ENCODE results near the gene CELSR3.
A peak's percentile ranks its signal among the peaks of the same experiment; 100 is the strongest.

CELSR3 gene, protein sequence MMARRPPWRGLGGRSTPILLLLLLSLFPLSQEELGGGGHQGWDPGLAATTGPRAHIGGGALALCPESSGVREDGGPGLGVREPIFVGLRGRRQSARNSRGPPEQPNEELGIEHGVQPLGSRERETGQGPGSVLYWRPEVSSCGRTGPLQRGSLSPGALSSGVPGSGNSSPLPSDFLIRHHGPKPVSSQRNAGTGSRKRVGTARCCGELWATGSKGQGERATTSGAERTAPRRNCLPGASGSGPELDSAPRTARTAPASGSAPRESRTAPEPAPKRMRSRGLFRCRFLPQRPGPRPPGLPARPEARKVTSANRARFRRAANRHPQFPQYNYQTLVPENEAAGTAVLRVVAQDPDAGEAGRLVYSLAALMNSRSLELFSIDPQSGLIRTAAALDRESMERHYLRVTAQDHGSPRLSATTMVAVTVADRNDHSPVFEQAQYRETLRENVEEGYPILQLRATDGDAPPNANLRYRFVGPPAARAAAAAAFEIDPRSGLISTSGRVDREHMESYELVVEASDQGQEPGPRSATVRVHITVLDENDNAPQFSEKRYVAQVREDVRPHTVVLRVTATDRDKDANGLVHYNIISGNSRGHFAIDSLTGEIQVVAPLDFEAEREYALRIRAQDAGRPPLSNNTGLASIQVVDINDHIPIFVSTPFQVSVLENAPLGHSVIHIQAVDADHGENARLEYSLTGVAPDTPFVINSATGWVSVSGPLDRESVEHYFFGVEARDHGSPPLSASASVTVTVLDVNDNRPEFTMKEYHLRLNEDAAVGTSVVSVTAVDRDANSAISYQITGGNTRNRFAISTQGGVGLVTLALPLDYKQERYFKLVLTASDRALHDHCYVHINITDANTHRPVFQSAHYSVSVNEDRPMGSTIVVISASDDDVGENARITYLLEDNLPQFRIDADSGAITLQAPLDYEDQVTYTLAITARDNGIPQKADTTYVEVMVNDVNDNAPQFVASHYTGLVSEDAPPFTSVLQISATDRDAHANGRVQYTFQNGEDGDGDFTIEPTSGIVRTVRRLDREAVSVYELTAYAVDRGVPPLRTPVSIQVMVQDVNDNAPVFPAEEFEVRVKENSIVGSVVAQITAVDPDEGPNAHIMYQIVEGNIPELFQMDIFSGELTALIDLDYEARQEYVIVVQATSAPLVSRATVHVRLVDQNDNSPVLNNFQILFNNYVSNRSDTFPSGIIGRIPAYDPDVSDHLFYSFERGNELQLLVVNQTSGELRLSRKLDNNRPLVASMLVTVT (N-terminal part only)

DNA sequence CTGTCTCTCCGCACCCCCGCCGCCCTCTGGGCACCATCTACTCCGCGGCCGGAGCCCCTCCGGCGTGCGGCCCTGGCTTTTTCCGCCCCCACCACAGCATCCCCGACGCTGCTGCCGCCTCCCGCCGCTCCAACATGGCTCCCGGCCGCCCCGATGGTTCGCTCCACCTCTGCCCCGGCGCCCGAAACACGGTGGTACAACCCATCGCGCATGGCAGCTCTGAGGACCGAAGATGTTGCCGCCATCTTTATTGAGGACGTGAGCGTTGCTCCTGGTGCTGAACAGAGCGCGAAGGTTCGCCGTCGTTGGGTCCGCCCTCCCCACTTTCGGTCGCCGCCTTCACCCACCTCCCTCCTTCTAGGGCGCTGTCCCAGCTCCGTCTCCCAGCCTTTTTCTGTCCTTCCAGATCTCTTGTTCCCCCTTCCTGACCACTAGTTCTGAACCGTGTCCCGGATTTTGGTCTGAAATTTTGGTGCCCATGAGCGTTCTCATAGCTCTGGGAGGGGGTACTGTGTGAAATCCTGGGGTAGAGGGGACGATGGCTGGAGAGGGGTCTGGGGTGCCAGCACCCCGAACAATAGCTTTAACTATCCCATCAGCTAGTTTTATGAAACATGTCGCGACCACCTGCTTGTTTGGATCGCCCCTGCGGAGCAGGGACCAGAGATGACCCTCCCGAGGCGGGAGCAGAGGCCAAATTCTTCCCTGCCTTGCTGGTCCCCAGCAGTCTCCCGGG is at the start of gene CELSR3:
Gene CELSR3 (minus strand): TSS at position 134 of the 736 bp plus-strand sequence. CDS start 252 bp downstream, outside the sequence.
- DNase-seq (ENCODE audit: low spot score), result peak; percentile 42

DNA sequence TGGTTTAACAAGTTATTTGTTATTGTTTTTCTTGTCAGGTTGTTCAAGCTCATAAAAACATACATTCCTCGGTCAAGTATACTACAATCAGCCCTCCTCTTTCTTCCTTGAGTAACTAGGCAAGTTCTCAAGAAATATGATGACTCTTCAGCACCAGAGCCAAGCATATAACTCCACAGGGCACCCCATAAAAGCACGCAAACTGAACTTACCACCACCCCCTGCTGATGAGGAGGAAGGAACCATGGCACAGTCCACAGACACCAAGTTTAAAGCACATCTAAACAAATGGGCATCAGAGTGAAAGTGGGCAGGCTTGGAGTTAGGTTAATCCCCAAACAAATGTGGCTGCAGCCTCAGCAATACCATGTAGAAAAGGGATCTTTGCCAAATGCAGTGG is 49.0 kb upstream of the CELSR3 start:
- DNase-seq (ENCODE audit: low spot score), result no peak

DNA sequence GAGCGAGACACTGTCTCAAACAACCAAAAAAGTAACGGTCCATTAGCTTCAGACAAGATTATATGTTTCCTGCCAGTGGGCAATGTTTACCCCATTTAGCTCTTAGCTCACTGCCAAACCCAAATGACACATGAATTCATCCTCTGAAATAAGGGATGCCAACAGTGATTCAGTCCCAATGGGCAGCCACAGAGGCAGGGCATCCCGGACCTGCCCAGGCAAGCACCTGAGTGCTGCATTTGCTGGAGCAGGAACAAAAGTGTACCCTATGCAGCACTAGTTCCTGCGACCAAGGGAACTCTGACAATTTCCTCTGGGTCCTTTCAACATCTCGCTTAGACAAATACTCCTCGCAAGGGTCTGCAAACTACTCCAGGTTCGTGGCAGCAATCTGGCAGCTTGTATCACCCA is 46.4 kb upstream of the CELSR3 start:
- DNase-seq (ENCODE audit: low spot score), result no peak

DNA sequence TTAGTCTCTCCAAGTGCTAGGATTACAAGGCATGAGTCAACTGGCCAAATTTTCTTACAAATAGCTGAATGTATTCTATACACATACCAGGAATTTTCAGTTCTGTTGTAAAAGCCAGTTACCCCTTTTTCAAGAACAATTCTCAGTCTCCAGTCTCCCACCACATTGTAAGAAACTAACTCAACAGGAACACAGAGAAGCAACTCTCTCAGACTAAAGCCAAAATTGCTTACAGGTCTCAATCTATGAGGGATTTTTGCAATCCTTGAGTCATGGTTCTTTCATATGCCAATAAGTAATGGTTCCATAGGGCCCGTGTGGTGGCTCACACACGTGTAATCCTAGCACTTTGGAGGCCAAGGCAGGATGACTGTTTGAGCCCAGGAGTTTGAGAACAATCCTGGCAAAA is 45.8 kb upstream of the CELSR3 start:
- DNase-seq (ENCODE audit: low spot score), result no peak

DNA sequence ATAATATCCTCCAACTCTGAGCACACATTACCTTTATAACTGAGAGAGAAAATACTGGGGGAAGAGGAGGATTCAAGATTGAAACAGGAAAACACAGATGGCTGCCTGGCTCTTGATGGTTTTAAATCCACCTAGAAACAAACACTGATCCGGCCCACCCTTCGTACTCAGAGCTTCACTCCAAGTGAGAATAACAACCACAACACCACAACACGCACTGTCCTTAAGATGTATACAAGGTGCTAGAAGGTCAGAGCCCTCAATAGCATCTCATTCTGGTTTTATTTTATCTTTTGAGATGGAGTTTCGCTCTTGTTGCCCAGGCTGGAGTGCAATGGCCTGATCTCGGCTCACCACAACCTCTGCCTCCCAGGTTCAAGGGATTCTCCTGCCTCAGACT is 44.5 kb upstream of the CELSR3 start:
- no peak for DNase-seq (ENCODE audit: low spot score)

DNA sequence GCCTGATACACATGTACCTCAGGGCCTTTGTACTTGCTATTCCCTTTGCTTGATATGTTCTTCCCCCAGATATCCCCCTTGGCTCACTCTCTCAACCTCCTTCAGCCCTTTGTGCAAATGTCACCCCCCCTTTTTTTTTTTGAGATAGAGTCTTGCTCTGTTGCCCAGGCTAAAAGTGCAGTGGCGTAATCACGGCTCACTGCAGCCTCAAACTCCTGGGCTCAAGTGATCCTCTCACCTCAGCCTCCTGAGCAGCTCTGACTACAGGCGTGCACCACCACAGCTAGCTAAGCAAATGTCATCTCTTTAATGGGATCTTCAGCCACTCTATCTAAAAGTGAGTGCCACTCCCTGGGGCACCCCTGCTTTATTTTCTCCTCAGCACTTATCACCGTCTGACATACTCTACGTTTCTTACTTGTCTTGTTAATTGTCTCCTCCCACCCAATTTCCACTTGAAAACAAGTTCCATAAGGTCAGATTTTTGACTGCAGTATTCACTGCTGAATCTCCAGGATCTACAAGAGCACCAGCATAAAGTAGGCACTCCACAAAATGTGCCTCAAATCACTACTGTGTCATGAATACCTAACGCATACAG is 39.7 kb upstream of the CELSR3 start:
- DNase-seq (ENCODE audit: low spot score), result no peak

DNA sequence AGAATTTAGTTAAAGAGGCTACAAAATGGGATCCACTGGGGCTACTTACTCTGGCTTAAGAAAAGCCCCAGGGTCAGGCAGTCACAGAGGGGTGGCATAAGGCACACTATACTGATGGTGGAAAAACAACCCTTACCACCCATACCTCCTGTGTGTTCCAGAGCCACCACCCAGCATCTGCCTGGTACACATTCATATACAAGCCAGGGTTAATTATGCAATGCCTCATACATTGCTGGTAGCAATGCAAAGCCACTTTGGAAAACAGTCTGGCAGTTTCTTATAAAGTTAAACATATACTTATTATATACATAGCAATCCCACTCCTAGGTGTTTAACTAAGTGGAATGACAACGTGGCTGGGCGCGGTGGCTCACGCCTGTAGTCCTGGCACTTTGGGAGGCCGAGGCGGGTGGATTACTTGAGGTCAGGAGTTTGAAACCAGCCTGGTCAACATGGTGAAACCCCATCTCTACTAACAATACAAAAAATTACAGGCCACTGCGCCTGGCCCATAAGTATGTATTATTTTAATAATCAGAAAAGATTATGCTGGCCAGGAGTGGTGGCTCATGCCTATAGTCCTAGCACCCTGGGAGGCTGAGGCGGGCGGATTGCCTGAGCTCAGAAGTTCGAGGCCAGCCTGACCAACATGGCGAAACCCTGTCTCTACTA is 38.2 kb upstream of the CELSR3 start:
- no peak for DNase-seq (ENCODE audit: low spot score)

DNA sequence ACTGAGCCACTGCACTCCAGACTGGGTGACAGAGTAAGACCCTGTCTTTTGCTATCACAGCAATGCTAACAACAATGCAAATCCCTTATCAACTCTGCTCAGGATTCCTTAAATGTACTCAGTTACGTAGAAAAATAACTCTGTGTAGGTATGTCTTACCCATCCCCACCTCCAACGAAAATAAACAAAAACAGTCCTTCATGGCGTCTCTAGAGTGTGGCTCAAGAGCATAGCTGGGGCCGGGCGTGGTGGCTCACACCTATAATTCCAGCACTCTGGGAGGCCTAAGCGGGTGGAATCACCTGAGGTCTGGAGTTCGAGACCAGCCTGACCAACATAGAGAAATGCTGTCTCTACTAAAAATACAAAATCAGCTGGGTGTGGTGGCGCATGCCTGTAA is 36.2 kb upstream of the CELSR3 start:
- DNase-seq (ENCODE audit: low spot score), result no peak

DNA sequence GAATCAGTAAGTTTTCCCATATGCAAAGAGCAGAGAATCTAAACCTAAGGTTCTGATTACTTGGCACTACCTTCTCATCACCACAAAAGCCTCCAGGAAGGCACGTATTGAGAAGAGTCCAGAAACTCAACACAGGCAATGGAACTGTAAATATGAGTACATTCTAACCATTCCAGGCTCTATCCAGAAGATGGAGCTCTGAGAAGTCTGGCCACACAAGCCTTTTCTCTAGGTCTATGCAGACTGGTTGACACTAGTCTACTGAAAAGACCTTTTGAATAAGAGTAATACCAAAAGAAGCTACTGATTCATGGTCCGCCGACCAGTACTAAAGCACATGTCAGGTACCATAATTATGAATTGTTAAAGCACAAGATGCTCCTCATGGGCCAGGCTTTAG is 35.3 kb upstream of the CELSR3 start:
- no peak for DNase-seq (ENCODE audit: low spot score)

DNA sequence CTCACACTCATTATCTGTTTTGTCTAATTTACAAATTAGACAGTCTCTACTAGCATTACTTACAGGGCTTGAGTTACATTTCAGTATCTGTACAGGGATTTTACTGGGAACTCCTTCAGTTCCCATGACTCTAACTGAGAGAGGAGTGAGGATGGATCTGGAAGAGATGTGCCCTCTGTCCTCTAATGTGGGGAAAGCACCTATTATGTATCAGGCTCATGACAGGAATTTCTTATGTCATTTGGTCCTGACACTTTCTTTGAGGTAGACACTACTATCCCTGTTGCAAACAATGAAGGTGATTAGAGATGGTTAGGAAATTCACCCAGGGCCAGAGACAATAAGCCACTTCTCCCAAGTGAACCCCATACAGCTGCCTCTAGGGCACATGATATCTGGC is 33.9 kb upstream of the CELSR3 start:
- no peak for DNase-seq (ENCODE audit: low spot score)

DNA sequence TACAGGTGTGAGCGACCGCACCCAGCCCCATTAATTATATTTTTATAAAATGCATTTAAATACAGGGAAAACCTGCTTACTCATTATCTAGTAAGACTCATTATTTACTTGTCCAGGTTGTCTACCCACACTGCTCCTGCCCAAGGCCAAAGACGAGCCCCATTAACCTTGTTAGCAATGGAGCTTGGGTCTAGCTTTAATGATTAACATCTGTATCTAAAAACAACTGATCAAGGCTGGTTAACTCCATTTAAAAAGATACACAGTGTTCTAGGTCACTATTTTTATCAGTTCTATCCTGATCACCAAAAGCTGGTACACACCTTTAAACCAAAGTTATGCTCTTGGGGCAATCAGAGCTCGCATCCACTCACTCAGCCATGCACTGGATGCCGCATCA is 33.5 kb upstream of the CELSR3 start:
- no peak for DNase-seq (ENCODE audit: low spot score)

DNA sequence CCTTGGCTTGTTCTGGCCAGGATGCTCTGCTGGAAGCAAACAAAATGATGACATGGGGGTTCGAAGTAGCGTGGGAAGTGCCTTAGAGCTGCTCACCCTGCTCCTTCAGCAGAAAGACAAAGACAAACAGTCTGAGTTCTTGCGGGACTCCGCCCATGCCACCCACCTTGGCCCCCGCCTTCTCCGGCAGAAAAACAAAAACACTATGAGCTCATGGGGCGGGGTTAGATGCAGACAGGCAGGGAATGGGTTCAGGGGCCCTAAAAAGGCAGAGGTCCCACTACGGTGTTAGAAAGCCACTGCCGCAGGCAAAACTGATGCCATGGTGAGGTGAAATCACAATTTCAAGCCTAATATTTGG is 32.7 kb upstream of the CELSR3 start:
- no peak for DNase-seq (ENCODE audit: low spot score)

DNA sequence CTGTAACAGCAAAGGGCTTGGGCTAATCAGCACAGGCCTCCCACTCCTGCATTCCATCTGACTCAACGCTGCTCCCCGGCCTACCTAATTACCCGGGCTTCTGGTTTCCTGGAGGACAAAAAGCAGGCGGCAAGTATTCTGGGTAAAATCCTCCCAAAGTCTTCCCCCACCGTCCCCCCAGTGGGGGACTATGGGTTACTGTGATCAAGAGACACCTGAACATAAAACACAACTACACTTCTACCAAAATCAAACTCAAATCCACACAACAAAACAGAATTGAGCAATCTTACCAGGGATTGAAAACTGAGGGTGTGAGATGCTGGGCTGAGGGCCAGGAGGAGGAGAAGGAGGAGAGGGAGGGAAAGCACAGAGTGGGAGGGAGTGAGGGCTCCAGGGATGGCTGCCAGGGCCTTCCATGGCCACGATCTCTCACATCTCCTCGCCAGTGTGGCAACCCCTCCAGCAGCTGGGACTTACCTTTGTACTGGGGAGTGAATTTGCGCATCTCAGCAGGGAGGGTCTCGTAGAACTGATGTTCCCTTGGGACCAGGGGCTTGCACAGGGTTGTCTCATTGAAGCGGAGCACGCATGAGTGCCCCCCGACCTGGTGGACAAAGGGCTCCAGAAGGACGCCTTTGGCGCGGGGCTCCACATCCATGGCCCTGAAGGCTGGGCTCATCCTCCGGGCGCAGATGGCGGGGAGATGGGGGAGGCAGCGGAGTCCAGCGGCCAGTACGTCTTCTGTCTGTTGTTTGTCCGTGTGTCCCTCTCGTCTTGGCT is 32.1 kb upstream of the CELSR3 start:
- DNase-seq (ENCODE audit: low spot score), result no peak

DNA sequence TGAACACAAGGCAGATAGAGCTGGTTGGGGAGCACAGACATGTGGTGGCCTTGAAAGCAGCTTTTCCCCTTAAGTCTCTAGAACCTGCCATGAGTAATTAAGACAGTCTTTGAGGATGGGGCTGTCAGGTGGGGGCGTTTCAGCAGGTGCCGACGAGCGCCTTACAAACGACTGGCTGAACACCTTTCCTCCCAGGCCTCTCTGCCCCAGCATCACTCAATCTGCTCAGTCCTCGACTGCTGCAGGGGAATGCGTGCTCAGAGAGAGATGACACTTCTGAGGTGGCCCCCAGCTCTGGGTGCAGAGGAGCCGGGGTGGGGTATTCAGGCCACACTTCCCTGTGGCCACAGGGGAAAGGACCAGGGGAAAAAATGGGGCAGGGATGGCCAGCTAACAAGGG is 31.1 kb upstream of the CELSR3 start:
- DNase-seq (ENCODE audit: low spot score), result no peak

DNA sequence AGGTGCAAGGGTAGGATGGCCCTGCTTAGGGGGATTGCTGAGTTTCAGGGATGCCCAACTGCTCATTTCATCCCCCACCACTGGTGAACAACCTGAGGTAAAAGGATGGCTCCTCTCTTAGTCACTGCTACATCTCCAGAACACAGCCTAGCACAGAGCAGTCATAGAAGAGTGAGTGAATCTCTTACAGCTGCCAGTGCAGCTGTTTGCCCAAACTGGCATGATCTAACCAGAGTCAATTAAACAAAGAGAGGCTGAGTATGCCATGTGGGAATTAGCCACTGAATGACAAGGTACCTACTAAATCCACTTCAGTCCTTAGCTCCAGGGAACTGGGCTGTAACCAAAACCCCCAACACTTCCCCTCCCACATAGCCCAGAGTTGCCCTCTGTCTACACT is 29.9 kb upstream of the CELSR3 start:
- no peak for DNase-seq (ENCODE audit: low spot score)

DNA sequence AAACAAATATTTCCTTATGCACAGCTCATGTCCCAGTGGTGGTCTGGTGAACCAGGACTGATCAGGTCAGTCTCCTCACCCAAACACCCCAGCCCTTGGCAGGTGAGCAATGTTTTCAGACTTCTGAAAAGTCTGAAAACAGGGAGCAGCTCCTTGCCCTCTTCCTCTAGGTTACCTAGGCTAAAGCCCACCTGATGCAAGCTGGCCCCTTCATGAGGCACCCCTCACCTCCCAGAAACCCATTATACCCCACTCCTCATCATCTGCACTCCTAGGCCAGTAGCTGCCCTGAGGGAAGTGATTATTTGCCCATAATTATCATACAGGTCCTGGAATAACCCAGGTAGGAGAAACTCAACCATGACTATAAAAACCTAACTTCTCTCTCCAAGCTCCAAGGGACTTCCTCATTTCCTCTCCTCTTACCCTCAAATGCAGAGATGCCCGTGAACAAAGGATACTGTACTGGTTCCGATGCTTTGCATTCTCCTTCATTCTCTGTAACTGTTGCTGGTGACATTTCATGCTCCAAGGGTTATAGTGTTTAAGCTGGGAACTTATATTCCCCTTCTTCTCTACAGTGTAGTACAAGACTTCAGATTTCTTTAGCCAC is 28.3 kb upstream of the CELSR3 start:
- no peak for DNase-seq (ENCODE audit: low spot score)

DNA sequence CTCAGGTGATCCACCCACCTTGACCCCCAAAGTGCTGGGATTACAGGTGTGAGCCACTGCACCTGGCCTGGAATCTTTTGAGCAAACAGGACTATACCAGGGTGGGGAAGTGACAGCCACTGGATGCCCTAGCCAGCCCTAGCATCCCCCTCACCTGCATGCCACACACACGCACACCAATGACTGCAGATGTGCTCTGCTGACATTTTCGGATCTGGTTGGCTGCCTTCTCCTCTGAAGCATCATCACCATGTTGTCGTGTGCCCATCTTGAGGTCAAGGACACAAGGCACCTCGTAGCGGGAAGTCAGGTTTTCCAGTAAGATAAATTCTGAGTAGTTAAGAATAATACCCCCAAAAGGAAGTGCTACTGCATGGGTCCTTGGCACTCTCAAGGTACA is 26.7 kb upstream of the CELSR3 start:
- DNase-seq (ENCODE audit: low spot score), result no peak

DNA sequence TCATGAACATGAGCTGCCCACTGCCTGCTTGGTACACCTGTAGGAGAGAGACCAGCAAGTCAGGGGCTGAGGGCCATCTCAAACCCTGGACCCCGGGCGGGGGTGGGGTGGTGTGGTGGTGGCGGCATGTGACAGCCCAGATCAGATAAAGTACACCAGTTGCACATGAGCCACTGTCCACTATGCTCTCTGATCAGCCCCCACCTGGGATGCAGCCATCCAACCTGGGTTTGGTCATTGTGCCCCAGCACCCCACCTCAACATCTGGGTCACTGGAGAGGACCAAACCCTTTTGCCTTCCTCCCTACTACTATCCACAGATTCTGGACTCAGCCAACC is 26.0 kb upstream of the CELSR3 start:
- DNase-seq (ENCODE audit: low spot score), result no peak

DNA sequence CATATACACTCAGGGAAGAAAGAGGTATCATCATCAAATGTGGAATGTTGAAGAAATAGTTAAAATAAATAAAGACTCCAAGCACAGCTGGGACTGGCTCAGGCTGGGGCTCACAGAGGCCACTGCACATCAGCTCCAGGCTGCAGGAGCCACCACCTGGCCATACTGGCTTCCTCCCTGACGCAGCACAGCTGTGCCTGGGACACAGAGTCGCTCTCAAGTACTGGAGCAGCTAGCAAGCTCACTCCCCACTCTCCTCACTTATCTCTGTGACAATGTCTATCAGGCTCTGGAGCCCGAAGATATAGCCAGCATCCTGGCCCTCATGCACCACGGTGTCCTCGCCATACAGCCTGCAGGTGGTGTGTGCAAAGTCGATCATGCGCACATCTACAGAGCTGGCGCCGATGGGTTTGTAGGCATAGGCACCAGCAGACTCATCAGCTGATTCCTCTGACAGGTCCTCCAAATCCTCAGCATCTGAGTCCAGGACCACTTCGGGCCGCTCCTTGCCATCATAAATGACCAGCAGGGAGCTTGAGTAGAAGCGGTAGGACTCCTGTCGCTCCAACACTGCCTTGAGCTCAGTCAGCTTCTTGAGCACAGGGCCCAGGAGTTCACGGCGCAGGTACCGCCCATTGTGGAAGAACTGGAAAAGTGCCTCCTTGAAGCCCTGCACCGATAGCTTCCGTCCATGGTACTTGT is 25.5 kb upstream of the CELSR3 start:
- DNase-seq (ENCODE audit: low spot score), result no peak
